Stimulated activated naive B cell treated with anti-CD40 and anti-IgM and Interleukin-4, amounts not matched to agents 10 μg/mL and 1 μg/mL and 100 μg/mL, for 72 hours (primary cell): Measurements from ENCODE around the gene TJP2.
A peak's percentile ranks its signal among the peaks of the same experiment; 100 is the strongest.
"Not testable (repeated sequence)": the region's sequence is repeated elsewhere in the genome, so short reads cannot be mapped to it uniquely, and the experiment has no call there.

Experiments
- ATAC-seq, 2 donors: fragments of 150-1000 bp; cut with Tn5 transposase; replicated peaks; 2 replicates each; pipeline ENCODE4 v1.10.0; 2021; ENCODE audit warnings: moderate library complexity in 1 of 2
- DNase-seq: peaks from one replicate; pipeline ENCODE4 v3.0.0; 2021
- H3K27ac Mint-ChIP-seq: one replicate; pipeline ENCODE4 v1.8.0; 2022; ENCODE audit warnings: mild to moderate bottlenecking, mixed read lengths
- H3K27me3 Mint-ChIP-seq, 2 donors: one replicate each; pipeline ENCODE4 v1.8.0; 2022; ENCODE audit warnings: mixed read lengths in 2 of 2
- H3K36me3 Mint-ChIP-seq, 2 donors: one replicate each; pipeline ENCODE4 v1.8.0; 2022; ENCODE audit warnings: mixed read lengths in 2 of 2, mild to moderate bottlenecking in 1 of 2
- H3K4me1 Mint-ChIP-seq, 2 donors: one replicate each; pipeline ENCODE4 v1.8.0; 2022; ENCODE audit warnings: mixed read lengths in 2 of 2, mild to moderate bottlenecking in 1 of 2
- H3K4me3 Mint-ChIP-seq, 2 donors: one replicate each; pipeline ENCODE4 v1.8.0; 2022; ENCODE audit warnings: mild to moderate bottlenecking in 2 of 2, mixed read lengths in 2 of 2, moderate library complexity in 1 of 2
- H3K9me3 Mint-ChIP-seq, 2 donors: one replicate each; pipeline ENCODE4 v1.8.0; 2022; ENCODE audit warnings: mixed read lengths in 2 of 2, mild to moderate bottlenecking in 1 of 2

TJP2 gene

GRCh38 chr9:69279084-69279731, 105.1 kb downstream of the TJP2 start:
- DNase-seq (no peak), ATAC-seq (peak in 1 of 2 donors; percentile 34)
- no peaks in the 10 kb centered on the region for H3K36me3 Mint-ChIP-seq
- H3K4me3 Mint-ChIP-seq: no peak overlapping the region
- no peak overlapping the region for H3K27ac Mint-ChIP-seq
- no peaks in the 10 kb centered on the region for H3K4me1 Mint-ChIP-seq
- H3K27me3 Mint-ChIP-seq: peaks cover 8 to 13% of the 10 kb centered on the region in 2 donors
- peaks cover 7 to 18% of the 10 kb centered on the region in 2 donors for H3K9me3 Mint-ChIP-seq

- Mint-ChIP-seq H3K27ac (no peak overlapping the region), H3K4me3 (no peak overlapping the region), H3K4me1 (no peaks in the 10 kb centered on the region), H3K36me3 (peaks cover 0 to 1% of the 10 kb centered on the region in 2 donors), H3K27me3 (peaks cover 11 to 16% of the 10 kb centered on the region in 2 donors), H3K9me3 (peaks cover 9 to 15% of the 10 kb centered on the region in 2 donors)
- DNase-seq (no peak), ATAC-seq (no peak)
These were observed 105.7 kb downstream of the TJP2 start for GRCh38 chr9:69279733-69280132.

- Mint-ChIP-seq H3K27ac (no peak overlapping the region), H3K27me3 (peaks cover 32 to 37% of the 10 kb centered on the region in 2 donors), H3K36me3 (peaks cover 0 to 3% of the 10 kb centered on the region in 2 donors), H3K9me3 (peaks cover 11 to 12% of the 10 kb centered on the region in 2 donors), H3K4me3 (no peak overlapping the region), H3K4me1 (no peaks in the 10 kb centered on the region)
- ATAC-seq (no peak), DNase-seq (no peak)
These were observed 108.9 kb downstream of the TJP2 start for GRCh38 chr9:69283003-69283402.

- no peak overlapping the region for H3K4me3 Mint-ChIP-seq
- no peak for ATAC-seq
- no peak overlapping the region for H3K27ac Mint-ChIP-seq
- DNase-seq: no peak
- no peaks in the 10 kb centered on the region for H3K36me3 Mint-ChIP-seq
- peaks cover 24 to 26% of the 10 kb centered on the region in 2 donors for H3K27me3 Mint-ChIP-seq
- H3K4me1 Mint-ChIP-seq: peaks cover 0 to 2% of the 10 kb centered on the region in 2 donors
- peaks cover 0 to 5% of the 10 kb centered on the region in 2 donors for H3K9me3 Mint-ChIP-seq
These were observed 118.0 kb downstream of the TJP2 start for GRCh38 chr9:69292078-69292477.

- peaks cover 0 to 2% of the 10 kb centered on the region in 2 donors for H3K4me1 Mint-ChIP-seq
- H3K27me3 Mint-ChIP-seq: peaks cover 17 to 26% of the 10 kb centered on the region in 2 donors
- H3K4me3 Mint-ChIP-seq: no peak overlapping the region
- DNase-seq (no peak), ATAC-seq (no peak)
- H3K36me3 Mint-ChIP-seq: no peaks in the 10 kb centered on the region
- peaks cover 0 to 5% of the 10 kb centered on the region in 2 donors for H3K9me3 Mint-ChIP-seq
- H3K27ac Mint-ChIP-seq: no peak overlapping the region
These were observed 119.1 kb downstream of the TJP2 start for GRCh38 chr9:69293156-69293555.

- peaks cover 0 to 2% of the 10 kb centered on the region in 2 donors for H3K4me1 Mint-ChIP-seq
- H3K36me3 Mint-ChIP-seq: no peaks in the 10 kb centered on the region
- H3K4me3 Mint-ChIP-seq: no peak overlapping the region
- no peaks in the 10 kb centered on the region for H3K9me3 Mint-ChIP-seq
- no peak overlapping the region for H3K27ac Mint-ChIP-seq
- ATAC-seq (no peak), DNase-seq (no peak)
- H3K27me3 Mint-ChIP-seq: peaks cover 17 to 23% of the 10 kb centered on the region in 2 donors
These were observed 121.9 kb downstream of the TJP2 start for GRCh38 chr9:69295872-69296552.

GRCh38 chr9:69297300-69297980, 123.4 kb downstream of the TJP2 start:
- Mint-ChIP-seq H3K27me3 (peaks cover 20 to 28% of the 10 kb centered on the region in 2 donors), H3K4me3 (no peak overlapping the region)

GRCh38 chr9:69299315-69299714, 125.2 kb downstream of the TJP2 start:
- Mint-ChIP-seq H3K27ac (no peak overlapping the region), H3K27me3 (peaks cover 24 to 28% of the 10 kb centered on the region in 2 donors), H3K4me3 (no peak overlapping the region), H3K9me3 (no peaks in the 10 kb centered on the region), H3K4me1 (peaks cover 0 to 2% of the 10 kb centered on the region in 2 donors), H3K36me3 (no peaks in the 10 kb centered on the region)
- ATAC-seq (no peak), DNase-seq (no peak)

More at GRCh38 chr9:69297300-69297980, 123.4 kb downstream of the TJP2 start:
- ATAC-seq (peak in 1 of 2 donors; percentile 41), DNase-seq (no peak)
- Mint-ChIP-seq H3K36me3 (no peaks in the 10 kb centered on the region), H3K4me1 (peaks cover 0 to 2% of the 10 kb centered on the region in 2 donors), H3K9me3 (no peaks in the 10 kb centered on the region), H3K27ac (no peak overlapping the region)

- DNase-seq: no peak
- no peak for ATAC-seq
- Mint-ChIP-seq H3K4me3 (no peak overlapping the region), H3K36me3 (no peaks in the 10 kb centered on the region), H3K27ac (no peak overlapping the region), H3K4me1 (peaks cover 0 to 2% of the 10 kb centered on the region in 2 donors), H3K9me3 (no peaks in the 10 kb centered on the region), H3K27me3 (peaks cover 22 to 30% of the 10 kb centered on the region in 2 donors)
These were observed 125.7 kb downstream of the TJP2 start for GRCh38 chr9:69299826-69300225.

- H3K4me3 Mint-ChIP-seq: no peak overlapping the region
- no peaks in the 10 kb centered on the region for H3K4me1 Mint-ChIP-seq
- no peaks in the 10 kb centered on the region for H3K36me3 Mint-ChIP-seq
- DNase-seq: no peak
- no peaks in the 10 kb centered on the region for H3K9me3 Mint-ChIP-seq
- ATAC-seq: no peak
- H3K27ac Mint-ChIP-seq: no peak overlapping the region
- peaks cover 17 to 34% of the 10 kb centered on the region in 2 donors for H3K27me3 Mint-ChIP-seq
These were observed 129.3 kb downstream of the TJP2 start for GRCh38 chr9:69303331-69303730.

GRCh38 chr9:69306895-69307445, 132.9 kb downstream of the TJP2 start:
- not testable (repeated sequence) for ATAC-seq

GRCh38 chr9:69307446-69308205, 133.5 kb downstream of the TJP2 start:
- no peaks in the 10 kb centered on the region for H3K4me1 Mint-ChIP-seq
- peaks cover 7 to 10% of the 10 kb centered on the region in 2 donors for H3K9me3 Mint-ChIP-seq
- peaks cover 0 to 5% of the 10 kb centered on the region in 2 donors for H3K36me3 Mint-ChIP-seq
- DNase-seq: no peak
- no peak for ATAC-seq
- H3K4me3 Mint-ChIP-seq: no peak overlapping the region
- H3K27me3 Mint-ChIP-seq: peaks cover 23 to 43% of the 10 kb centered on the region in 2 donors
- no peak overlapping the region for H3K27ac Mint-ChIP-seq

More at GRCh38 chr9:69306895-69307445, 132.9 kb downstream of the TJP2 start:
- not testable (repeated sequence) for H3K27ac Mint-ChIP-seq, H3K4me1 Mint-ChIP-seq, H3K36me3 Mint-ChIP-seq, H3K9me3 Mint-ChIP-seq, DNase-seq, H3K4me3 Mint-ChIP-seq
- H3K27me3 Mint-ChIP-seq: peaks cover 25 to 48% of the 10 kb centered on the region in 2 donors

GRCh38 chr9:69308206-69308931, 134.3 kb downstream of the TJP2 start:
- ATAC-seq (no peak), DNase-seq (no peak)
- no peak overlapping the region for H3K27ac Mint-ChIP-seq
- H3K27me3 Mint-ChIP-seq: peaks cover 23 to 43% of the 10 kb centered on the region in 2 donors
- peaks cover 8 to 10% of the 10 kb centered on the region in 2 donors for H3K9me3 Mint-ChIP-seq
- H3K36me3 Mint-ChIP-seq: peaks cover under 1 to 5% of the 10 kb centered on the region in 2 donors
- H3K4me3 Mint-ChIP-seq: no peak overlapping the region
- no peaks in the 10 kb centered on the region for H3K4me1 Mint-ChIP-seq
